IPS-NIHi7 (cell line): Measurements from ENCODE around the gene ANKRD44.

ENCODE experiments used
- DNase-seq: peaks from one replicate; pipeline ENCODE4 v3.0.0; 2012; ENCODE audit warnings: mixed read lengths; ENCODE audit errors: extremely low spot score

The ANKRD44 gene

DNA sequence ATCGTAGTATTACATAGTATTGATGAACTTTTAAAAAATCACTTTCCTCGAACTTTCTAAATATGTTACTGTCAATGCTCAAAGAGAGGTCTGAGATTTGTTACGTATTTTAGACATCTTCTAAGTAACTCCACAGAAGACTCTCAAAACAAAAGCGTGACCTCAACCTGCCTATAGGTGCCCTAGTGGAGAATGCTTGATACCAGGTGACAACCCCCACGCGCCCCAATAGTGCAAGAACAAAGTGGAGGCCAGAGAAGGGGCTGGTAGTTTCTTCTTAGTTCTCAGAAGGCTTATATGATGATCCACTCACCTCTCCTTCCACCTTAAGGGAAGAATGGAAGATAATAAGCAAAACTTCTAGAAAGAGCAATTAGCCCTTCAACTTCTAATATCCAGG lies 102.6 kb downstream of the ANKRD44 start:
- DNase-seq: no peak

DNA sequence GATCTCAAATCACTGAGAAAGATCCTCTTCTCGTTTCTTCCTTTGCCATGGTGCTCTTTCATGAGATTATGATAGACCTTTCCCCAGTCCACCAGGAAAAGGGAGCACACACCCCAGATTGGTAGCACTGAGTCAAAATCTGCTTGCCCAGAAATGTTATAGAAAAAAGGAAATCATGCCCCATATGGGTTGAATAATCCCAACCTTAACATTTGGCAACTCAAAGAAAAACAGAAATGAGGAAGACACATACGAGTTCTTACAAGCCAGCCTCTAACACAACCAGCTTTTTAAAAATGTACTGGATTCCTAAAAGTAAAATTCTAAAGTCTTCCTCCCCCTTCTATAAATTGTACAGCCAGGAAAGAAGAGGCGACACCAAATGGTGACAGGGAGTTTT lies 103.0 kb downstream of the ANKRD44 start:
- no peak for DNase-seq

- DNase-seq: no peak
Observed at GRCh38 chr2:197207106-197207505, 103.5 kb downstream of the ANKRD44 start.

GRCh38 chr2:197205585-197206215 lies 104.9 kb downstream of the ANKRD44 start:
- no peak for DNase-seq

- DNase-seq: no peak
Observed at GRCh38 chr2:197204519-197205250, 105.9 kb downstream of the ANKRD44 start.

DNA sequence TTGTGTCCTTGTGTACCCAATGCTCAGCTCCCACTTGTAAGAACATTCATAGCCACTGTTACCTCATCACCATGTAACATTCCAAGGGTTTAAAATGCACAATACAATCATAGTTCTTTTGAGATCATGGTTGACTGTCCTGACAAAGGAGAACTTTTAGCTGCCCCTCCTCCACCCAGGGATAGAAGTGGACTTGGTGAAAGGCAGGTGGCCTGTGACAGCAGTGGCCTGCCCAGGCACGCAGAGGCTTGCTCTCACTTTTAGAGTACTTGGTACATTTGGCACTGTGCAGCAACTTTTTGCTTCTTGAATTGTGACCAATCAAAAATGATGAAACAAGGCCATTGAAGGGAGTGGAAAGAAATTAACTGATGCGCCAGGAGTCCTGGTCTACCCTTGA lies 108.7 kb downstream of the ANKRD44 start:
- no peak for DNase-seq

DNA sequence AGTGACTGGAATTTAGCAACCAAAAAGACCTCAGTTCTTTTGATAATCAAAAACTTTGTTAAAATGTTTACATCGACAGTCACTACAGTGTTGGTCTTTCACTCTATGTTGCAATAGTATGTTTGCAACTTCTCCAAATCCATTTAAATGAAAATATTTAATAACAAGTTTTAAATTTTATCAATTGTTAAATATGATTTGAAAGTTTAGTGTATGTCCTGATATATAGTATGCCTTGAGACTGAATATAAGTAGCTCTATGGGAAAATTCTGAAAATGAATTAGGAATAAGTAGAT lies 109.9 kb downstream of the ANKRD44 start:
- no peak for DNase-seq

GRCh38 chr2:197200051-197200761 lies 110.4 kb downstream of the ANKRD44 start:
- no peak for DNase-seq

- no peak for DNase-seq
Observed at GRCh38 chr2:197198890-197199289, 111.7 kb downstream of the ANKRD44 start.

DNA sequence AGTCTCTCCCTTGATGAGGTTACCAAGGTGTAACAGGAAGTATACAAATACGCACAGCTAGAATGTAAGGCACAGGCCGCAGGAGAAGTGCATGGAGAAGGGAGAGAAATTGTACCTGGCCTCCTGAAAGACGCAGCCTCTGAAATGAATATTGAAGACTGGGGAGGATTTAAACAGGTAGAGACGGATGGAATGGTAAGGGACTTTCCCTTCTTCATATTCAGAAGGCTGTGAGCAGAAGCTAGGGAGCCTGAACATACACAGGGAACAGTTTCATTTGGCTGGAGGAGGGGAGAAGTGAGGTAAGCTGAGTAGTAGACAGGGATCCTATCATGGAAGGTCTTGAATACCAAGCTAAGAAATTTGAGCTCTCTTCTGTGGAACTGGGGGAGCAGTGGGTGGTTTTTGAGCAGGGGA lies 112.7 kb downstream of the ANKRD44 start:
- no peak for DNase-seq

GRCh38 chr2:197196541-197197180 lies 113.9 kb downstream of the ANKRD44 start:
- no peak for DNase-seq

GRCh38 chr2:197195518-197195917 lies 115.1 kb downstream of the ANKRD44 start:
- no peak for DNase-seq

DNA sequence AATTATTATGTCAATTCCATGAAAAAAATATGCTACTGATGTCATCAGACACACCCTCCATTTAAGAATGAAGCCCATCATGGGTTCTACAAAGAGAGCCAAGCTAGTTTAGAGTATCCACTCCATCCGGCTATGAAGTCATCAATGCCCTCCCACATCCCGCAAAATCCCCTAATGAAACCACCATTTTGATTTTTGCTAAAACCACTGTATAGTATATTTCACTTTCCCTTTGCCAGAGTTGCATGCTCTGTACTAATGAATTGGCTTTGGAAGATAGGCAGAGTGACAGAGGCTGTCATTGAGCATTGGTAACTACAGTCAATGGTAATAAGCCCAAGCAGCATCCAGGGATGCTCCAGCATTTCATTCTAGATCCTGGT lies 118.6 kb downstream of the ANKRD44 start:
- no peak for DNase-seq

DNA sequence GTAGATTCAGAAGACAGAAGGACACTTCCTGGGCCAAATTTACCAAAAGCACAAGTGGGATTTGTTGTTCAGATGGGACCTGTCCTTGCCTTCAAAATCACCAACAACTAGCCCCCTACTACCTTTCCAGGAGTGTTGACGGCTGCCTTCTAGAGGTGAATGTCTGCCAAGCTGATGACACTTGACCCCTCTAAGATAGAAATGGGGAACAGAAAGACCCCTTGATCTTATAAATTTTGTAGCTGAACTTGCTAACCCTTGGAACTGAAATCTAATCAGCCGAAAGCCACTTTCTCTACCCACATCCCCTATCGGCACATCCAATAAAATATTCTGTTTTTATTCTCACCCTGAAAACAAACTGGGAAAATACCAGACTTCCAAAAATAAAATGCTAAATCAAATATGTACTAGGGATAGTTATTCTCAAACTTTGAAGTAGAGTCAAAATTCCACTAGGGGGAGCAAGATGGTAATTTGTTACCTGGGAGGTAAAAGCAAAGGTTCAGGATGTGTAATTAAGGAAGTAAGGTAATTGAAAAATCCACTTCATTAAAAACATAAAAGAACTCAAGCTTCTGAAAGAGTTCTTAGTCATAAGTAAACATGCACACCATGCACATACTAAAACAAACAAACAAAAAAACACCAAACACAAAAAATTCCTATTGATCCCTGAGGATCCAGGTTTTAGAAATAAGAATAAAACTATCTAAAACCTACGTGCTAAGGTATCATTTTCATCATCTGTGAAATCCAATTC lies 119.2 kb downstream of the ANKRD44 start:
- peak; percentile 47 for DNase-seq

DNA sequence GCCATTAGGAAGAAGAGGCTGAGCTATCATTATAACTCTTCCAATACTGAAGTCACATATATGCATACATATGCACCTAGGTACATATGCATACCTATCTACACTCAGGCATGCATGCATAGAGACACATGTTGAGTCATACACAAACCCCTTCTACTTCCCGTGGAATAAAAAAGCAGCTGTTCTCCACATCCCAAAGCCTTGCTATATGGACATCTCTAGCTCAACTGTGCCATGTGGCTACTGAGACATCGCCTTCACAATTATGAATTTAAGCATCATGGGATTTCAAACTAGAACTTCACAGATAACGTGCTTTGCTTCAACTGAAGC lies 120.5 kb downstream of the ANKRD44 start:
- DNase-seq: no peak

GRCh38 chr2:197189426-197190099 lies 121.0 kb downstream of the ANKRD44 start:
- no peak for DNase-seq

DNA sequence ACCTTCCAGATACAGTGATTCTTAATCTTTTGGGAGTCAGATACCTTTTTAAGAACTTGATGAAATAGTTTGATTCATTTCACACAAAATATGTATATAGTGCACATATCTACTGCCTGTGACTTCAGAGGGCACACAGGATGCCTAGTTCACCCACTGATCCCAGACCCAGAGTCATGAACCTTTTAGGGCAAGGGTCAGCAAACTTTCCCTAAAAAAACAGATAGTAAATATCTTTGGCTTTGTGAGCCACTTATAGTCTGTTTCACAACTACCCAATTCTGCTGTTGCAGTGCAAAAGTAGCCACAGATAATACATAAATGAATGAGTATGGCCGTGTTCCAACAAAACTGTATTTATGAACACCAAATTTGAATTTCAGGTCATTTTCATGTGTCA lies 124.9 kb downstream of the ANKRD44 start:
- no peak for DNase-seq

DNA sequence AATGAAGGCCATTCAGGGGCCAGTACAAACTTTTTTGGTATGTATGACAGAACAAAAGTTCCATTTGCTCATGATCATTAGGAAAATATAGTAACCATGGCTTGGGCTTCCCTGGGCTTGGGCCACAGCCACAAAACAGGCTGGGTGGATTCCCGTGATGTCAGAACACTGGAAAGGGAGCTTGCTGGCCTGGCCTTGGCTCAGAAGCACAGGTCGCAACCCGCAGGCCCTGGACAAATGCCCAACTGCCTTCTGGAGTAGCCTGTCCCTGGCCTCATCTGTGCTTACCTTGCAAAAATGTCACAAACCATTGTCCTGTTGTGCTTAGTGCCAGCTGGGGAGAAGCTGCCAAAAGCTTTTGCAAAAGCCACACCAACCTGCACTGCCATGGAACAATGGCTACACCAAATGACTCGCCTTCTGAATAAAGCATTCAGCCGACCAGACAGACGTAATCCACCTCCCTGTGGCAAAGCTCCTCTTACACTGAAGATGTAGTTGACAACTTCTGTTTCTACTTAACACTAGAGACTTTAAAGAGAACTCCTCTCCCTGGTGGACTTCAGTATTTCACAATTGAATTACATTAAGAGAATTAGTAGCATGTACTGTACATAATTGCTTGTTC lies 125.5 kb downstream of the ANKRD44 start:
- DNase-seq: no peak

DNA sequence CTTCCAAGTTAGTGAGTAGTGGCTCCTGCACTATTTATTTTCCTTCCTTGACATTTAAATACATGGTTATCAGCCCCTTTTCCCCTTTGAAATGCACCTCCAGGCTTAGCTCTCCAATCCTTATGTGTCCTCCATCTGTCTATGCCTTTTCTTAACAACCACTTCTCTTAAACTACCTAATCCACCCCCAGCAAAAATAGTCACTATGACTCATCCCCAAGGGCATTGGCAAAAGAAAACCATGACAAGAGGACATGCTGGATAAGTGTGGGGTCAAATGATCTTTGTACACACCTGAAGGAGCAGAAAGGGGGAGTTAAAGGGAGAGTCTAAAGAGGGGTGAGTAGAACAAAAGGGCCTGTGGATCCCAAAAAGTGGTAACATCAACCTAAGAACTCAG lies 127.2 kb downstream of the ANKRD44 start:
- DNase-seq: no peak

GRCh38 chr2:197182668-197183067 lies 127.9 kb downstream of the ANKRD44 start:
- DNase-seq: no peak

GRCh38 chr2:197181491-197181890 lies 129.1 kb downstream of the ANKRD44 start:
- no peak for DNase-seq
